ENCODE measurements around the gene PLA2G4E.

- TF ChIP-seq POLR2A (IDR thresholded peaks at IDR 0.05; ENCODE audit: low read depth, low read length) = no peak
- TF ChIP-seq POLR2AphosphoS5 (IDR thresholded peaks at IDR 0.05; ENCODE audit: low read depth, low read length) = no peak
- no peak for TF ChIP-seq TAF1 (IDR thresholded peaks at IDR 0.05; ENCODE audit: low read depth, low read length)
- TF ChIP-seq SPI1 (IDR thresholded peaks at IDR 0.05; ENCODE audit: low read depth, low read length) = no peak
Measured at GRCh38 chr15:42063122-42063848, 42.4 kb upstream of the PLA2G4E start.
